ENCODE measurements around the gene AGBL2. TPM values are rescaled to one million over a fixed set of nuclear protein-coding genes. Genes with fewer than 3 reads are reported as not detected.

Gene AGBL2
- total and polyA plus RNA-seq, 9 of the 15 experiments (the other 6 are each of a cell fraction or from before 2014, with no cell fraction given) = 0.57 to 6.5 (median 1.3) TPM

DNA sequence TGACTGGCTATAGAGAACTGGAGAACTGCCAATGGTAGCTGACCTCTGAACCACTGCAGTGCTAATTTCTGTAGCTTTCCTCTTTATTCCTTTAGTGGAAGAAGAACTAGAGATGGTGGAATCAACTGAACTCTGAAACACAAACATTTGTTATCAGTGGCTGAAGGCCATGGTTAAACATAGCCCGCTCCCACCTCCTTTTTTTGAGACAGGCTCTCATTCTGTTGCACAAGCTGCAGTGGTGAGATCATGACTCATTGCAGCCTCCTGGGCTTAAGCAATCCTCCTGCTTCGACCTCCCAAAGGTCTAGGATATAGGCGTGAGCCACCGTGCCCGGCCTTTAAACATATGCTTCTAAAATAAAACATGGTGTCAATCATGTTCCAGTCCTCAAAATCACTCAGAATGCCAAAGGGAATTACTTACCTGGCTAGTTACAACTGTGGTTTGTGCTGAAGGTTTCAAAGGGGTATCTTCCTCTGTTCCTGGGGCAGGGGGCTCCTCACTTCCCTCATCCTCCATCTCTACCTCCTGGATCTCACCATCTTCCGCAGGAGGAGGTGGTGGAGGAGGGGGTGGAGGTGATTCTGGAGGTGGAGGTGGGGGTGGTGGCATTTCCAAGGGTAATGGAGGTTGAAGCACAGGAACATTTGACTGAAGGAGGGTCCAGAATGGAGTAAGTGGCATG lies 9.0 kb upstream of the AGBL2 start (continued):
- TF ChIP-seq, protein P1, sequence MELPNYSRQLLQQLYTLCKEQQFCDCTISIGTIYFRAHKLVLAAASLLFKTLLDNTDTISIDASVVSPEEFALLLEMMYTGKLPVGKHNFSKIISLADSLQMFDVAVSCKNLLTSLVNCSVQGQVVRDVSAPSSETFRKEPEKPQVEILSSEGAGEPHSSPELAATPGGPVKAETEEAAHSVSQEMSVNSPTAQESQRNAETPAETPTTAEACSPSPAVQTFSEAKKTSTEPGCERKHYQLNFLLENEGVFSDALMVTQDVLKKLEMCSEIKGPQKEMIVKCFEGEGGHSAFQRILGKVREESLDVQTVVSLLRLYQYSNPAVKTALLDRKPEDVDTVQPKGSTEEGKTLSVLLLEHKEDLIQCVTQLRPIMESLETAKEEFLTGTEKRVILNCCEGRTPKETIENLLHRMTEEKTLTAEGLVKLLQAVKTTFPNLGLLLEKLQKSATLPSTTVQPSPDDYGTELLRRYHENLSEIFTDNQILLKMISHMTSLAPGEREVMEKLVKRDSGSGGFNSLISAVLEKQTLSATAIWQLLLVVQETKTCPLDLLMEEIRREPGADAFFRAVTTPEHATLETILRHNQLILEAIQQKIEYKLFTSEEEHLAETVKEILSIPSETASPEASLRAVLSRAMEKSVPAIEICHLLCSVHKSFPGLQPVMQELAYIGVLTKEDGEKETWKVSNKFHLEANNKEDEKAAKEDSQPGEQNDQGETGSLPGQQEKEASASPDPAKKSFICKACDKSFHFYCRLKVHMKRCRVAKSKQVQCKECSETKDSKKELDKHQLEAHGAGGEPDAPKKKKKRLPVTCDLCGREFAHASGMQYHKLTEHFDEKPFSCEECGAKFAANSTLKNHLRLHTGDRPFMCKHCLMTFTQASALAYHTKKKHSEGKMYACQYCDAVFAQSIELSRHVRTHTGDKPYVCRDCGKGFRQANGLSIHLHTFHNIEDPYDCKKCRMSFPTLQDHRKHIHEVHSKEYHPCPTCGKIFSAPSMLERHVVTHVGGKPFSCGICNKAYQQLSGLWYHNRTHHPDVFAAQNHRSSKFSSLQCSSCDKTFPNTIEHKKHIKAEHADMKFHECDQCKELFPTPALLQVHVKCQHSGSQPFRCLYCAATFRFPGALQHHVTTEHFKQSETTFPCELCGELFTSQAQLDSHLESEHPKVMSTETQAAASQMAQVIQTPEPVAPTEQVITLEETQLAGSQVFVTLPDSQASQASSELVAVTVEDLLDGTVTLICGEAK (IDR thresholded peaks at IDR 0.05) = no peak
- TF ChIP-seq, protein P1 (CRISPR knock-in tag; IDR thresholded peaks at IDR 0.05) = no peak
- TF ChIP-seq ELK3 (CRISPR knock-in tag; IDR thresholded peaks at IDR 0.05) = no peak
- no peak for TF ChIP-seq NR2C2 (CRISPR knock-in tag; IDR thresholded peaks at IDR 0.05)
- TF ChIP-seq NR2C2 (tag; IDR thresholded peaks at IDR 0.05) = peak; percentile 14; the same call in 1 of the 2 replicates
- peak; percentile 75 for TF ChIP-seq CEBPG (CRISPR knock-in tag; IDR thresholded peaks at IDR 0.05)
- TF ChIP-seq CEBPG (tag; conservative IDR thresholded peaks at IDR 0.05 in 1 of 2, IDR thresholded peaks at IDR 0.05 in 1 of 2) = peak; percentile 62 to 89
- TF ChIP-seq ZFP91 (CRISPR knock-in tag; IDR thresholded peaks at IDR 0.05) = no peak
- TF ChIP-seq STAT5B (CRISPR knock-in tag; IDR thresholded peaks at IDR 0.05) = no peak
- 0 out of 2 replicates have a peak, but pooled peaks have one; percentile 5 for TF ChIP-seq JUN (IDR thresholded peaks at IDR 0.05; ENCODE audit: borderline replicate concordance, low read depth, low read length)
- TF ChIP-seq JUN (CRISPR knock-in tag; IDR thresholded peaks at IDR 0.05; ENCODE audit: borderline replicate concordance) = no peak
- TF ChIP-seq NFE2L1 (tag; IDR thresholded peaks at IDR 0.05; ENCODE audit: borderline replicate concordance, low read depth) = no peak
- TF ChIP-seq KLF6 (CRISPR knock-in tag; IDR thresholded peaks at IDR 0.05; ENCODE audit: borderline replicate concordance) = no peak
- peak; percentile 91 for TF ChIP-seq CEBPB (tag; IDR thresholded peaks at IDR 0.05)
- no peak for TF ChIP-seq ID3 (CRISPR knock-in tag; IDR thresholded peaks at IDR 0.05)
- no peak for TF ChIP-seq ID3 (tag; IDR thresholded peaks at IDR 0.05)

All from K562 (cell line).